Measurements from ENCODE around the gene GNAS-AS1. TPM values are rescaled to one million over a fixed set of nuclear protein-coding genes. Genes with fewer than 3 reads are reported as not detected.
A peak's percentile ranks its signal among the peaks of the same experiment; 100 is the strongest.

Gene GNAS-AS1
- total and polyA plus RNA-seq, 2 of the 8 experiments (the other 6 are each of a cell fraction or from before 2014, with no cell fraction given): 4.7 to 13.7 TPM

DNA sequence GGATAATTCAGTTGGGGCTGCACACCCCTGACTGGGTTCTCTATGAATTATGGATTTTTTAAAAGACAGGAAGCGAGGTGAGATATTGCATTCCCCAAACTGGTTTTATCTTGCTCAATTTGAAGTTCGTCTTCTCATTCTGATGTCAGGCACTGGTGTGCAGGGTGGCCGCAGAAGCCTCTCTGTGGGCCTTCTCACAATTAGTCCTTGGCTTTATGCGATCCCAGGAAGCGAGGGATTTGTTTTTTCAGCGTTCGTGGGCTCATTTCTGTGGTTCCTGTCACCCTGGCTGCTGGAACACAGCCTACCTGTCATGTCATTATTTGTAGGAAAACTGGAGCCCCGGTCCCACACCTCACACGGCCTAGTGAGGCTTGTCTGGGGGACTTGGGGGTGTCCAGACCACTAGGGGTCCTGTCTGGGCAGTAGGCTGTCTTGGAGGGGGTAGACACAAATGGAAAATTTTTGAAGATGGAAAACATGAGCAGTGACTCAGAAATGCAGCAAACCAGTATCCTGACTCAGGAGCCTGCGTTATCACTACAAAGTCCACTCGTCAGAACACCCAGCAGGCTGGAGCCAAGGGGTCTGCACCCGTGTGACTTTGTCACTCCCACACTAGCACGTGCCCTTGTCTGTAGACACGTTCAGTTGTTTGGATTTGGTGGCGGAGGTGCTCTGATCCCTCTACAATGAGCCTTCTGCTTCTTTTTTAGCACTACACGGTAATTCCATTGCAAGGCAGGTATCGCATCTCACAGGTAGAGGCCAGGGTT lies 42.2 kb downstream of the GNAS-AS1 start:
- ChIA-PET CTCF (ENCODE audit: partially characterized antibody) (no interaction called here), POLR2A (ENCODE audit: partially characterized antibody) (no interaction called here)
- WGBS, 2 experiments (ENCODE audit: extremely low coverage in 1 of 2, insufficient coverage in 1 of 2, insufficient read length in 1 of 2, insufficient replicate concordance in 2 of 2, low coverage in 1 of 2, low lambda C conversion rate in 2 of 2, missing lambda C conversion rate in 1 of 2): 89% methylated on average over 17 of the region's 17 CpGs; no CpG with 5 or more reads in 1 of the 2 experiments
- DNase-seq (ENCODE audit: low read depth in 1 of 2, low spot score in 2 of 2): no peak
- Histone ChIP-seq H2BK120ac (replicated peaks; ENCODE audit: low read depth, low read length) (no peak overlapping the region), H4K8ac (ENCODE audit: extremely low read depth, insufficient read depth, low read length) (no peak overlapping the region), H2BK5ac (ENCODE audit: low read depth, low read length) (no peak overlapping the region), H2BK12ac (ENCODE audit: low read depth, low read length) (peak overlapping the region; percentile 60; the same call in 1 of the 2 replicates), H3K36me3 (ENCODE audit: control insufficient read depth in 2 of 4, insufficient read depth in 4 of 4, low read length in 3 of 4) (no peaks in the 10 kb centered on the region; a peak in 1 of 8 replicates), H2AFZ (ENCODE audit: low read length) (no peak overlapping the region), H3K4me3 (ENCODE audit: extremely low read depth in 1 of 4, insufficient read depth in 2 of 4, low read depth in 3 of 4, low read length in 4 of 4) (no peak overlapping the region), H3K14ac (ENCODE audit: insufficient read length) (no peak overlapping the region), H3K4me1 (replicated peaks in 1 of 4; ENCODE audit: control insufficient read depth in 3 of 4, insufficient read depth in 4 of 4, low read length in 3 of 4) (no peaks in the 10 kb centered on the region; a peak in 1 of 7 replicates), H3K23me2 (ENCODE audit: low read depth, low read length) (no peaks in the 10 kb centered on the region), H3K56ac (replicated peaks; ENCODE audit: insufficient read length, low read depth, low read length) (no peak overlapping the region), H3K9me3 (ENCODE audit: insufficient read depth in 2 of 2, low read depth in 1 of 2, low read length in 1 of 2) (no peaks in the 10 kb centered on the region), H3K18ac (ENCODE audit: extremely low read depth, low read length) (no peak overlapping the region), H2AK5ac (ENCODE audit: low read depth, low read length) (0 out of 2 replicates have a peak overlapping the region, but pooled peaks have one; percentile 10), H3K79me2 (ENCODE audit: control insufficient read depth in 1 of 2, insufficient read depth in 2 of 2, low read length in 2 of 2) (no peaks in the 10 kb centered on the region), H2BK20ac (ENCODE audit: low read length) (no peak overlapping the region), H4K20me1 (replicated peaks in 1 of 2; ENCODE audit: control insufficient read depth in 1 of 2, insufficient read depth in 2 of 2, low read length in 2 of 2) (no peaks in the 10 kb centered on the region), H3K4me2 (ENCODE audit: insufficient read depth in 1 of 2, low read depth in 2 of 2, low read length in 2 of 2) (no peak overlapping the region), H3K79me1 (ENCODE audit: low read depth, low read length) (no peaks in the 10 kb centered on the region), H3K9ac (replicated peaks in 1 of 4; ENCODE audit: extremely low read depth in 1 of 4, low read depth in 3 of 4, low read length in 3 of 4) (no peak overlapping the region), H3K27ac (ENCODE audit: low read depth, low read length) (no peak overlapping the region), H2BK15ac (ENCODE audit: low read length) (no peak overlapping the region), H3K27me3 (replicated peaks in 1 of 4; ENCODE audit: control insufficient read depth in 3 of 4, extremely low read depth in 1 of 4, insufficient read depth in 3 of 4, low read length in 3 of 4) (no peaks in the 10 kb centered on the region), H4K5ac (ENCODE audit: insufficient read length, low read depth, low read length) (no peak overlapping the region), H3K4ac (replicated peaks; ENCODE audit: insufficient read length, low read depth, low read length) (no peak overlapping the region), H3K23ac (ENCODE audit: insufficient read length) (no peak overlapping the region), H4K91ac (replicated peaks; ENCODE audit: insufficient read length, low read length) (no peak overlapping the region)
- no peak for TF ChIP-seq KDM4A (IDR thresholded peaks at IDR 0.05; ENCODE audit: low read depth, low read length, severe bottlenecking)
- TF ChIP-seq SP2 (IDR thresholded peaks at IDR 0.05; ENCODE audit: low read length): no peak
- no peak for TF ChIP-seq PHF8 (conservative IDR thresholded peaks at IDR 0.05; ENCODE audit: low read depth, low read length)
- no peak for TF ChIP-seq RBBP5 (IDR thresholded peaks at IDR 0.05; ENCODE audit: borderline replicate concordance, low read depth, low read length)
- no peak for TF ChIP-seq JUND (IDR thresholded peaks at IDR 0.05; ENCODE audit: low read length)
- TF ChIP-seq TAF7 (optimal IDR thresholded peaks at IDR 0.05; ENCODE audit: borderline replicate concordance, low read depth, low read length): no peak
- no peak for TF ChIP-seq SRF (IDR thresholded peaks at IDR 0.05; ENCODE audit: low read depth, low read length)
- FAIRE-seq: no peak
